ENCODE measurements around the gene KIF20B. TPM values are rescaled to one million over a fixed set of nuclear protein-coding genes. Genes with fewer than 3 reads are reported as not detected.

Gene KIF20B
- total and polyA plus RNA-seq, 2 of the 8 experiments (the other 6 are each of a cell fraction or from before 2014, with no cell fraction given), result 4.5 to 72.0 TPM

GRCh38 chr10:89699581-89700064 lies 1.8 kb upstream of the KIF20B start:
- H3K56ac ChIP-seq (replicated peaks; ENCODE audit: insufficient read length, low read depth, low read length), result no peak overlapping the region
- H4K5ac ChIP-seq (ENCODE audit: insufficient read length, low read depth, low read length), result no peak overlapping the region
- DNase-seq (ENCODE audit: low read depth in 1 of 2, low spot score in 2 of 2) (no peak), FAIRE-seq (no peak)
- no peak overlapping the region for H3K18ac ChIP-seq (ENCODE audit: extremely low read depth, low read length)
- ChIA-PET POLR2A (ENCODE audit: partially characterized antibody) (interaction anchor here (0.8 to 2.0 kb wide), 2 partner anchors 49 to 56 kb away, joined by 3 to 12 read pairs; no protein-coding TSS in a partner anchor), CTCF (ENCODE audit: partially characterized antibody) (no interaction called here)
- H3K9me3 ChIP-seq (ENCODE audit: insufficient read depth in 2 of 2, low read depth in 1 of 2, low read length in 1 of 2), result no peaks in the 10 kb centered on the region
- no peak overlapping the region for H2BK15ac ChIP-seq (ENCODE audit: low read length)
- H3K27ac ChIP-seq (ENCODE audit: low read depth, low read length), result no peak overlapping the region
- no peak overlapping the region for H3K14ac ChIP-seq (ENCODE audit: insufficient read length)
- H3K79me1 ChIP-seq (ENCODE audit: low read depth, low read length), result no peaks in the 10 kb centered on the region
- no peak overlapping the region for H4K8ac ChIP-seq (ENCODE audit: extremely low read depth, insufficient read depth, low read length)
- H3K27me3 ChIP-seq (replicated peaks in 1 of 4; ENCODE audit: control insufficient read depth in 3 of 4, extremely low read depth in 1 of 4, insufficient read depth in 3 of 4, low read length in 3 of 4), result no peaks in the 10 kb centered on the region
- H3K4ac ChIP-seq (replicated peaks; ENCODE audit: insufficient read length, low read depth, low read length), result no peak overlapping the region
- peaks cover 2 to 3% of the 10 kb centered on the region in 2 experiments for H4K20me1 ChIP-seq (replicated peaks in 1 of 2; ENCODE audit: control insufficient read depth in 1 of 2, insufficient read depth in 2 of 2, low read length in 2 of 2)
- no peak overlapping the region for H3K23ac ChIP-seq (ENCODE audit: insufficient read length)
- no peak overlapping the region for H3K4me3 ChIP-seq (ENCODE audit: extremely low read depth in 1 of 4, insufficient read depth in 2 of 4, low read depth in 3 of 4, low read length in 4 of 4)
- H2BK120ac ChIP-seq (replicated peaks; ENCODE audit: low read depth, low read length), result no peak overlapping the region
- TF ChIP-seq CBX8 (IDR thresholded peaks at IDR 0.05; ENCODE audit: borderline replicate concordance, low read depth, low read length) (no peak), CEBPB (IDR thresholded peaks at IDR 0.05; ENCODE audit: low read depth, low read length) (0 out of 2 replicates have a peak, but pooled peaks have one; percentile 24), CBX5 (IDR thresholded peaks at IDR 0.05; ENCODE audit: low read depth, low read length) (no peak)
- peaks cover 0 to 4% (median 4%) of the 10 kb centered on the region in 4 experiments; a peak in 3 of 7 replicates for H3K4me1 ChIP-seq (replicated peaks in 1 of 4; ENCODE audit: control insufficient read depth in 3 of 4, insufficient read depth in 4 of 4, low read length in 3 of 4)
- H2BK12ac ChIP-seq (ENCODE audit: low read depth, low read length), result no peak overlapping the region
- H2BK20ac ChIP-seq (ENCODE audit: low read length), result no peak overlapping the region
- H3K23me2 ChIP-seq (ENCODE audit: low read depth, low read length), result peaks cover 2% of the 10 kb centered on the region
- H2AK5ac ChIP-seq (ENCODE audit: low read depth, low read length), result no peak overlapping the region
- WGBS, 2 experiments (ENCODE audit: extremely low coverage in 1 of 2, insufficient coverage in 1 of 2, insufficient read length in 1 of 2, insufficient replicate concordance in 2 of 2, low coverage in 1 of 2, low lambda C conversion rate in 2 of 2, missing lambda C conversion rate in 1 of 2), result 92% methylated on average over 2 of the region's 2 CpGs; no CpG with 5 or more reads in 1 of the 2 experiments
- H3K9ac ChIP-seq (replicated peaks in 1 of 4; ENCODE audit: extremely low read depth in 1 of 4, low read depth in 3 of 4, low read length in 3 of 4), result no peak overlapping the region
- no peak overlapping the region for H2BK5ac ChIP-seq (ENCODE audit: low read depth, low read length)
- no peak overlapping the region for H4K91ac ChIP-seq (replicated peaks; ENCODE audit: insufficient read length, low read length)
- 0 out of 4 replicates have a peak overlapping the region, but pooled peaks of 1 of the 2 experiments have one; percentile 88 for H3K4me2 ChIP-seq (ENCODE audit: insufficient read depth in 1 of 2, low read depth in 2 of 2, low read length in 2 of 2)
- H3K36me3 ChIP-seq (ENCODE audit: control insufficient read depth in 2 of 4, insufficient read depth in 4 of 4, low read length in 3 of 4), result no peaks in the 10 kb centered on the region
- H2AFZ ChIP-seq (ENCODE audit: low read length), result no peak overlapping the region
- H3K79me2 ChIP-seq (ENCODE audit: control insufficient read depth in 1 of 2, insufficient read depth in 2 of 2, low read length in 2 of 2), result peaks cover 13 to 32% of the 10 kb centered on the region in 2 experiments
